HepG2 (cell line): ENCODE data around the gene CCNYL1. TPM values are rescaled to one million over a fixed set of nuclear protein-coding genes. Genes with fewer than 3 reads are reported as not detected.

Experiments used
- BCL6 ChIP-seq: IDR thresholded peaks from 2 replicates; pipeline ENCODE4 v1.6.1; 2016; ENCODE audit warnings: missing genetic modification reagents, missing compliant biosample characterization
- FOXJ3 ChIP-seq: sonication (generic); formaldehyde crosslinking; IDR thresholded peaks from 2 replicates; pipeline ENCODE4 v1.4.0; 2020; ENCODE audit warnings: missing genetic modification reagents, mild to moderate bottlenecking, borderline replicate concordance
- KDM5B ChIP-seq: sonication (generic); formaldehyde crosslinking; IDR thresholded peaks from 2 replicates; pipeline ENCODE4 v1.4.0; 2020; ENCODE audit warnings: missing genetic modification reagents, mild to moderate bottlenecking, borderline replicate concordance
- MZF1 ChIP-seq: sonication (generic); formaldehyde crosslinking; IDR thresholded peaks from 2 replicates; pipeline ENCODE4 v1.8.1; 2023; ENCODE audit warnings: mild to moderate bottlenecking, missing genetic modification reagents, borderline replicate concordance
- NR3C1 ChIP-seq: sonication (generic); formaldehyde crosslinking; IDR thresholded peaks from 2 replicates; pipeline ENCODE4 v1.4.0; 2020; ENCODE audit warnings: missing genetic modification reagents
- RFX1 ChIP-seq: fragments of 450-650 bp; IDR thresholded peaks from 2 replicates; pipeline ENCODE4 v1.6.1; 2017
- SIN3B ChIP-seq: fragments of 150-350 bp; IDR thresholded peaks from 2 replicates; pipeline ENCODE4 v1.6.1; 2014; ENCODE audit warnings: low read length
- TCF12 ChIP-seq, 2 experiments: fragments of 450-650 bp in 1 of 2; sonication (generic) in 1 of 2; formaldehyde crosslinking in 1 of 2; IDR thresholded peaks; 2 replicates each; pipeline versions ENCODE4 v1.6.1 to v1.8.0; 2017 to 2022; ENCODE audit warnings: antibody characterized with exemption in 1 of 2, mild to moderate bottlenecking in 1 of 2, missing genetic modification reagents in 1 of 2, moderate library complexity in 1 of 2
- ZNF350 ChIP-seq: sonication (generic); formaldehyde crosslinking; IDR thresholded peaks from 2 replicates; pipeline ENCODE4 v1.4.0; 2020; ENCODE audit warnings: mild to moderate bottlenecking, low read depth, missing genetic modification reagents, borderline replicate concordance
- ZNF430 ChIP-seq: sonication (generic); formaldehyde crosslinking; IDR thresholded peaks from 2 replicates; pipeline ENCODE4 v1.9.0; 2021; ENCODE audit warnings: mild to moderate bottlenecking, missing genetic modification reagents
- ZSCAN25 ChIP-seq: sonication (generic); formaldehyde crosslinking; IDR thresholded peaks from 2 replicates; pipeline ENCODE4 v1.8.0; 2022; ENCODE audit warnings: mild to moderate bottlenecking, missing genetic modification reagents
- polyA plus RNA-seq, 8 experiments: library from polyadenylated mRNA; depleted of rRNA in 3 of 8; stranded (reverse) in 7 of 8; unstranded in 1 of 8; fragments of >200 nt; fragmentation: Illumina TruSeq in 4 of 8; extraction: Trizol in 4 of 8; gene quantifications; 2 replicates each; pipeline versions ENCODE4 v1.2.1 to v1.2.3, GENCODE V29; 2011 to 2016; ENCODE audit warnings: low read depth in 4 of 8, missing spikeins in 1 of 8, mixed read lengths in 1 of 8; ENCODE audit not compliant: insufficient read depth in 1 of 8
- total RNA-seq, 5 experiments: library from RNA; depleted of rRNA; stranded (reverse); fragments of >200 nt; fragmentation: Illumina TruSeq; extraction: Trizol; gene quantifications; 2 replicates each; pipeline ENCODE4 v1.2.3, GENCODE V29; 2016; ENCODE audit warnings: low read depth in 1 of 5
- TF ChIP-seq, protein P1 (sequence below): sonication (generic); formaldehyde crosslinking; IDR thresholded peaks from 2 replicates; pipeline ENCODE4 v1.5.1; 2020; ENCODE audit warnings: mild to moderate bottlenecking, missing genetic modification reagents, borderline replicate concordance
- TF ChIP-seq, protein P2 (sequence below): sonication (generic); formaldehyde crosslinking; IDR thresholded peaks from 2 replicates; pipeline ENCODE4 v1.5.0; 2020; ENCODE audit warnings: missing genetic modification reagents, mild to moderate bottlenecking, borderline replicate concordance
- TF ChIP-seq, protein P3 (sequence below): sonication (generic); formaldehyde crosslinking; IDR thresholded peaks from 2 replicates; pipeline ENCODE4 v1.4.0; 2020; ENCODE audit warnings: missing genetic modification reagents, borderline replicate concordance
- TF ChIP-seq, protein P4 (sequence below): sonication (generic); formaldehyde crosslinking; IDR thresholded peaks from 2 replicates; pipeline ENCODE4 v1.4.0; 2020; ENCODE audit warnings: missing genetic modification reagents

CCNYL1 gene
- total and polyA plus RNA-seq, 2 of the 13 experiments (the other 11 are each of a cell fraction or from before 2014, with no cell fraction given): 12.5 to 16.2 TPM

DNA sequence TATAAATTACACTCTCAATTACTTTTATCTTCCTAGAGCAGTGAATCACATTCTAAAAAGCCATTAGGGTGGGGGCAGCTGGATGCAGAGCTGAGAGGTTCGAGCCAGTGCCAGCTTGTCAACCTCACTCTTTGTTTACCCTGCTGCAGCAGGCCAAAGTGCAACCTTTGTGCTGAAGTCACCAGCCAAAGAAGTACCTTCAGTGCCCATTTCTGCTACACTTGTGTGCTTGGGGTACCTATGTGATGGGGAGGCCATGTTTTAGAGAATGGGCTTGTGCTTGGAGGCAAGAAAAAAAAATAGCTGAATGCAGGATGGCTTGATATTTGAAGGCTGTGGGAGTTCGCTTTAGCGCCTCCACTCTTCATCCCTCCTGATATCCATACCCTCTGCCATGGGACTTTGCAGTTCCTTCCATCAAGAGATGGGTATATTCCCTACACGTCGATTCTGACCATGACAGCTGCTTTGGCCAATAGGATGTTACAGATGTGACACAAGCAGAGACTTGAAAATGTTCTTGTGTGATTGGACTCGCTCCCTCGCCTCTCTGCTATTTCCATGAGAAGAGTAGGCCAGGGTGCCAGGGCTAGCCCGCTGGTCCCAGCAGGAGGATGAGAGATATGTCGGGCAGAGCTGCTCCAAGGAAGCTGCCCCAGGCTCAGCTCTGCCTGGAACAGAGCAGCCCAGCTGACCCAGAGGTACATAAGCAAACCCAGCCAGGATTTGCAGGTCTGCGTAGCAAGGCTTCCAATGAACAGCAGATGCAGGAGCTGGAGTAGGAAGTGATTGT, 71.0 kb downstream of the CCNYL1 start (continued):
- TF ChIP-seq, protein P1, sequence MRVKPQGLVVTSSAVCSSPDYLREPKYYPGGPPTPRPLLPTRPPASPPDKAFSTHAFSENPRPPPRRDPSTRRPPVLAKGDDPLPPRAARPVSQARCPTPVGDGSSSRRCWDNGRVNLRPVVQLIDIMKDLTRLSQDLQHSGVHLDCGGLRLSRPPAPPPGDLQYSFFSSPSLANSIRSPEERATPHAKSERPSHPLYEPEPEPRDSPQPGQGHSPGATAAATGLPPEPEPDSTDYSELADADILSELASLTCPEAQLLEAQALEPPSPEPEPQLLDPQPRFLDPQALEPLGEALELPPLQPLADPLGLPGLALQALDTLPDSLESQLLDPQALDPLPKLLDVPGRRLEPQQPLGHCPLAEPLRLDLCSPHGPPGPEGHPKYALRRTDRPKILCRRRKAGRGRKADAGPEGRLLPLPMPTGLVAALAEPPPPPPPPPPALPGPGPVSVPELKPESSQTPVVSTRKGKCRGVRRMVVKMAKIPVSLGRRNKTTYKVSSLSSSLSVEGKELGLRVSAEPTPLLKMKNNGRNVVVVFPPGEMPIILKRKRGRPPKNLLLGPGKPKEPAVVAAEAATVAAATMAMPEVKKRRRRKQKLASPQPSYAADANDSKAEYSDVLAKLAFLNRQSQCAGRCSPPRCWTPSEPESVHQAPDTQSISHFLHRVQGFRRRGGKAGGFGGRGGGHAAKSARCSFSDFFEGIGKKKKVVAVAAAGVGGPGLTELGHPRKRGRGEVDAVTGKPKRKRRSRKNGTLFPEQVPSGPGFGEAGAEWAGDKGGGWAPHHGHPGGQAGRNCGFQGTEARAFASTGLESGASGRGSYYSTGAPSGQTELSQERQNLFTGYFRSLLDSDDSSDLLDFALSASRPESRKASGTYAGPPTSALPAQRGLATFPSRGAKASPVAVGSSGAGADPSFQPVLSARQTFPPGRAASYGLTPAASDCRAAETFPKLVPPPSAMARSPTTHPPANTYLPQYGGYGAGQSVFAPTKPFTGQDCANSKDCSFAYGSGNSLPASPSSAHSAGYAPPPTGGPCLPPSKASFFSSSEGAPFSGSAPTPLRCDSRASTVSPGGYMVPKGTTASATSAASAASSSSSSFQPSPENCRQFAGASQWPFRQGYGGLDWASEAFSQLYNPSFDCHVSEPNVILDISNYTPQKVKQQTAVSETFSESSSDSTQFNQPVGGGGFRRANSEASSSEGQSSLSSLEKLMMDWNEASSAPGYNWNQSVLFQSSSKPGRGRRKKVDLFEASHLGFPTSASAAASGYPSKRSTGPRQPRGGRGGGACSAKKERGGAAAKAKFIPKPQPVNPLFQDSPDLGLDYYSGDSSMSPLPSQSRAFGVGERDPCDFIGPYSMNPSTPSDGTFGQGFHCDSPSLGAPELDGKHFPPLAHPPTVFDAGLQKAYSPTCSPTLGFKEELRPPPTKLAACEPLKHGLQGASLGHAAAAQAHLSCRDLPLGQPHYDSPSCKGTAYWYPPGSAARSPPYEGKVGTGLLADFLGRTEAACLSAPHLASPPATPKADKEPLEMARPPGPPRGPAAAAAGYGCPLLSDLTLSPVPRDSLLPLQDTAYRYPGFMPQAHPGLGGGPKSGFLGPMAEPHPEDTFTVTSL (CRISPR knock-in tag): peak; percentile 88
- TF ChIP-seq ZNF430 (CRISPR knock-in tag): no peak
- TF ChIP-seq RFX1: no peak
- no peak for TF ChIP-seq SIN3B
- TF ChIP-seq, protein P2, sequence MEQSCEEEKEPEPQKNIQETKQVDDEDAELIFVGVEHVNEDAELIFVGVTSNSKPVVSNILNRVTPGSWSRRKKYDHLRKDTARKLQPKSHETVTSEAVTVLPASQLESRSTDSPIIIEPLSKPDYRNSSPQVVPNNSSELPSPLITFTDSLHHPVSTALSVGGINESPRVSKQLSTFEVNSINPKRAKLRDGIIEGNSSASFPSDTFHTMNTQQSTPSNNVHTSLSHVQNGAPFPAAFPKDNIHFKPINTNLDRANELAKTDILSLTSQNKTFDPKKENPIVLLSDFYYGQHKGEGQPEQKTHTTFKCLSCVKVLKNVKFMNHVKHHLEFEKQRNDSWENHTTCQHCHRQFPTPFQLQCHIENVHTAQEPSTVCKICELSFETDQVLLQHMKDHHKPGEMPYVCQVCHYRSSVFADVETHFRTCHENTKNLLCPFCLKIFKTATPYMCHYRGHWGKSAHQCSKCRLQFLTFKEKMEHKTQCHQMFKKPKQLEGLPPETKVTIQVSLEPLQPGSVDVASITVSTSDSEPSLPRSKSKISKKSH: no peak
- TF ChIP-seq, protein P3, sequence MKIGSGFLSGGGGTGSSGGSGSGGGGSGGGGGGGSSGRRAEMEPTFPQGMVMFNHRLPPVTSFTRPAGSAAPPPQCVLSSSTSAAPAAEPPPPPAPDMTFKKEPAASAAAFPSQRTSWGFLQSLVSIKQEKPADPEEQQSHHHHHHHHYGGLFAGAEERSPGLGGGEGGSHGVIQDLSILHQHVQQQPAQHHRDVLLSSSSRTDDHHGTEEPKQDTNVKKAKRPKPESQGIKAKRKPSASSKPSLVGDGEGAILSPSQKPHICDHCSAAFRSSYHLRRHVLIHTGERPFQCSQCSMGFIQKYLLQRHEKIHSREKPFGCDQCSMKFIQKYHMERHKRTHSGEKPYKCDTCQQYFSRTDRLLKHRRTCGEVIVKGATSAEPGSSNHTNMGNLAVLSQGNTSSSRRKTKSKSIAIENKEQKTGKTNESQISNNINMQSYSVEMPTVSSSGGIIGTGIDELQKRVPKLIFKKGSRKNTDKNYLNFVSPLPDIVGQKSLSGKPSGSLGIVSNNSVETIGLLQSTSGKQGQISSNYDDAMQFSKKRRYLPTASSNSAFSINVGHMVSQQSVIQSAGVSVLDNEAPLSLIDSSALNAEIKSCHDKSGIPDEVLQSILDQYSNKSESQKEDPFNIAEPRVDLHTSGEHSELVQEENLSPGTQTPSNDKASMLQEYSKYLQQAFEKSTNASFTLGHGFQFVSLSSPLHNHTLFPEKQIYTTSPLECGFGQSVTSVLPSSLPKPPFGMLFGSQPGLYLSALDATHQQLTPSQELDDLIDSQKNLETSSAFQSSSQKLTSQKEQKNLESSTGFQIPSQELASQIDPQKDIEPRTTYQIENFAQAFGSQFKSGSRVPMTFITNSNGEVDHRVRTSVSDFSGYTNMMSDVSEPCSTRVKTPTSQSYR (CRISPR knock-in tag): peak; percentile 72; the same call in 1 of the 2 replicates
- peak; percentile 17; the same call in 1 of the 2 replicates for TF ChIP-seq KDM5B (CRISPR knock-in tag)
- TF ChIP-seq ZNF350 (CRISPR knock-in tag): peak; percentile 60; the same call in 1 of the 2 replicates
- TF ChIP-seq, protein P4, sequence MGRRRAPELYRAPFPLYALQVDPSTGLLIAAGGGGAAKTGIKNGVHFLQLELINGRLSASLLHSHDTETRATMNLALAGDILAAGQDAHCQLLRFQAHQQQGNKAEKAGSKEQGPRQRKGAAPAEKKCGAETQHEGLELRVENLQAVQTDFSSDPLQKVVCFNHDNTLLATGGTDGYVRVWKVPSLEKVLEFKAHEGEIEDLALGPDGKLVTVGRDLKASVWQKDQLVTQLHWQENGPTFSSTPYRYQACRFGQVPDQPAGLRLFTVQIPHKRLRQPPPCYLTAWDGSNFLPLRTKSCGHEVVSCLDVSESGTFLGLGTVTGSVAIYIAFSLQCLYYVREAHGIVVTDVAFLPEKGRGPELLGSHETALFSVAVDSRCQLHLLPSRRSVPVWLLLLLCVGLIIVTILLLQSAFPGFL (CRISPR knock-in tag): no peak
- no peak for TF ChIP-seq NR3C1 (CRISPR knock-in tag)
- TF ChIP-seq MZF1 (CRISPR knock-in tag): no peak
- TF ChIP-seq FOXJ3: peak; percentile 65; the same call in 1 of the 2 replicates
- TF ChIP-seq ZSCAN25: no peak
- no peak for TF ChIP-seq TCF12 (IDR thresholded peaks at IDR 0.05)
- no peak for TF ChIP-seq TCF12 (CRISPR knock-in tag; IDR thresholded peaks at IDR 0.05)
- peak; percentile 62; the same call in 1 of the 2 replicates for TF ChIP-seq BCL6
